ENCODE results near the gene CACNA1D. TPM values are rescaled to one million over a fixed set of nuclear protein-coding genes. Genes with fewer than 3 reads are reported as not detected.

The CACNA1D gene
- total RNA-seq, 1 donor from 2014 or later: 1.9 TPM

- Mint-ChIP-seq H3K27ac (no peak overlapping the region), H3K36me3 (ENCODE audit: low read depth) (no peaks in the 10 kb centered on the region), H3K4me1 (no peaks in the 10 kb centered on the region), H3K27me3 (no peaks in the 10 kb centered on the region), H3K4me3 (no peak overlapping the region), H3K9me3 (no peaks in the 10 kb centered on the region)
- CTCF ChIA-PET: no interaction called here
- ATAC-seq (ENCODE audit: low read depth): no peak
- POLR2A ChIA-PET: no interaction called here
- DNase-seq: no peak
- TF ChIP-seq CTCF (IDR thresholded peaks at IDR 0.05): no peak
- intact Hi-C loops (cut with micrococcal nuclease): no loop called here
Observed at GRCh38 chr3:53823026-53823955, 328.9 kb downstream of the CACNA1D start.

GRCh38 chr3:53823956-53824657 lies 329.7 kb downstream of the CACNA1D start:
- ATAC-seq (ENCODE audit: low read depth) (no peak), DNase-seq (no peak)
- H3K4me1 Mint-ChIP-seq: no peaks in the 10 kb centered on the region
- CTCF ChIA-PET: no interaction called here
- intact Hi-C loops (cut with micrococcal nuclease): no loop called here
- TF ChIP-seq CTCF (IDR thresholded peaks at IDR 0.05): no peak
- no peaks in the 10 kb centered on the region for H3K36me3 Mint-ChIP-seq (ENCODE audit: low read depth)
- no peak overlapping the region for H3K4me3 Mint-ChIP-seq
- H3K27ac Mint-ChIP-seq: no peak overlapping the region
- POLR2A ChIA-PET: no interaction called here
- no peaks in the 10 kb centered on the region for H3K9me3 Mint-ChIP-seq
- no peaks in the 10 kb centered on the region for H3K27me3 Mint-ChIP-seq

- no peak overlapping the region for H3K4me3 Mint-ChIP-seq
- CTCF ChIA-PET: no interaction called here
- TF ChIP-seq CTCF (IDR thresholded peaks at IDR 0.05): no peak
Observed at GRCh38 chr3:53824795-53825194, 330.4 kb downstream of the CACNA1D start.

GRCh38 chr3:53826048-53826447 lies 331.6 kb downstream of the CACNA1D start:
- Mint-ChIP-seq H3K27ac (no peak overlapping the region), H3K4me1 (no peaks in the 10 kb centered on the region), H3K9me3 (no peaks in the 10 kb centered on the region), H3K27me3 (no peaks in the 10 kb centered on the region), H3K36me3 (ENCODE audit: low read depth) (no peaks in the 10 kb centered on the region), H3K4me3 (no peak overlapping the region)
- DNase-seq (no peak), ATAC-seq (ENCODE audit: low read depth) (no peak)
- intact Hi-C loops (cut with micrococcal nuclease): no loop called here
- ChIA-PET CTCF (no interaction called here), POLR2A (no interaction called here)
- no peak for TF ChIP-seq CTCF (IDR thresholded peaks at IDR 0.05)

More at GRCh38 chr3:53824795-53825194, 330.4 kb downstream of the CACNA1D start:
- intact Hi-C loops (cut with micrococcal nuclease): no loop called here
- no peaks in the 10 kb centered on the region for H3K27me3 Mint-ChIP-seq
- H3K27ac Mint-ChIP-seq: no peak overlapping the region
- ATAC-seq (ENCODE audit: low read depth) (no peak), DNase-seq (no peak)
- POLR2A ChIA-PET: no interaction called here
- H3K36me3 Mint-ChIP-seq (ENCODE audit: low read depth): no peaks in the 10 kb centered on the region
- no peaks in the 10 kb centered on the region for H3K4me1 Mint-ChIP-seq
- H3K9me3 Mint-ChIP-seq: no peaks in the 10 kb centered on the region

GRCh38 chr3:53828581-53828980 lies 334.2 kb downstream of the CACNA1D start:
- Mint-ChIP-seq H3K27ac (no peak overlapping the region), H3K4me3 (no peak overlapping the region), H3K9me3 (no peaks in the 10 kb centered on the region), H3K36me3 (ENCODE audit: low read depth) (no peaks in the 10 kb centered on the region), H3K4me1 (no peaks in the 10 kb centered on the region), H3K27me3 (no peaks in the 10 kb centered on the region)
- CTCF ChIA-PET: no interaction called here
- intact Hi-C loops (cut with micrococcal nuclease): no loop called here
- no peak for ATAC-seq (ENCODE audit: low read depth)
- POLR2A ChIA-PET: no interaction called here
- no peak for DNase-seq
- no peak for TF ChIP-seq CTCF (IDR thresholded peaks at IDR 0.05)

Measured in activated B cell treated with CpG ODN at 0.5 μM for 24 hours (primary cell).